Measurements from ENCODE around the gene CPLANE1.

- TF ChIP-seq BHLHE40 (IDR thresholded peaks at IDR 0.05; ENCODE audit: borderline replicate concordance) (no peak), ZNF384 (IDR thresholded peaks at IDR 0.05) (no peak), ELF4 (IDR thresholded peaks at IDR 0.05) (no peak), PKNOX1 (IDR thresholded peaks at IDR 0.05) (no peak), SUZ12 (IDR thresholded peaks at IDR 0.05) (no peak), FOXM1 (IDR thresholded peaks at IDR 0.05; ENCODE audit: borderline replicate concordance) (no peak), SP1 (IDR thresholded peaks at IDR 0.05) (no peak), FOXA1 (IDR thresholded peaks at IDR 0.05) (no peak), HDGF (IDR thresholded peaks at IDR 0.05; ENCODE audit: borderline replicate concordance) (no peak), FOXK2 (IDR thresholded peaks at IDR 0.05) (no peak), NFRKB (IDR thresholded peaks at IDR 0.05) (no peak), ARNT (IDR thresholded peaks at IDR 0.05) (no peak), TARDBP (IDR thresholded peaks at IDR 0.05) (no peak)
Observed at GRCh38 chr5:37116359-37116758, 132.8 kb downstream of the CPLANE1 start.
